ENCODE results near the gene CAPG. TPM values are rescaled to one million over a fixed set of nuclear protein-coding genes. Genes with fewer than 3 reads are reported as not detected.

Gene CAPG
- total RNA-seq, 1 donor from 2014 or later = 179 TPM

- no peaks in the 10 kb centered on the region for H3K27me3 ChIP-seq
- H3K27ac ChIP-seq = no peak overlapping the region
- no peak overlapping the region for H3K4me3 ChIP-seq
- H3K36me3 ChIP-seq = no peaks in the 10 kb centered on the region
- TF ChIP-seq CTCF (IDR thresholded peaks at IDR 0.05) = no peak
- intact Hi-C loops (cut with DNase I) = no loop called here
- no peaks in the 10 kb centered on the region for H3K9me3 ChIP-seq
- H3K4me1 ChIP-seq = peaks cover 0 to 10% of the 10 kb centered on the region in 2 donors
- DNase-seq (ENCODE audit: low spot score in 2 of 2) = no peak
Observed at GRCh38 chr2:85447222-85447585, 37.0 kb upstream of the CAPG start.

GRCh38 chr2:85446296-85447221 is 36.4 kb upstream of the CAPG start:
- DNase-seq (ENCODE audit: low spot score in 2 of 2) = no peak
- H3K27ac ChIP-seq = peak overlapping the region; percentile 62 to 69
- intact Hi-C loops (cut with DNase I) = no loop called here

GRCh38 chr2:85445316-85446295 is 35.4 kb upstream of the CAPG start:
- Histone ChIP-seq H3K4me3 (no peak overlapping the region), H3K27ac (peak overlapping the region; percentile 62 to 69), H3K9me3 (no peaks in the 10 kb centered on the region), H3K27me3 (no peaks in the 10 kb centered on the region), H3K4me1 (peaks cover 0 to 10% of the 10 kb centered on the region in 2 donors), H3K36me3 (no peaks in the 10 kb centered on the region)
- intact Hi-C loops (cut with DNase I) = no loop called here
- DNase-seq (ENCODE audit: low spot score in 2 of 2) = no peak
- no peak for TF ChIP-seq CTCF (IDR thresholded peaks at IDR 0.05)

More at GRCh38 chr2:85446296-85447221, 36.4 kb upstream of the CAPG start:
- Histone ChIP-seq H3K9me3 (no peaks in the 10 kb centered on the region), H3K27me3 (no peaks in the 10 kb centered on the region), H3K4me1 (peaks cover 0 to 10% of the 10 kb centered on the region in 2 donors), H3K36me3 (no peaks in the 10 kb centered on the region), H3K4me3 (no peak overlapping the region)
- no peak for TF ChIP-seq CTCF (IDR thresholded peaks at IDR 0.05)

- no peak for TF ChIP-seq CTCF (IDR thresholded peaks at IDR 0.05)
- Histone ChIP-seq H3K4me3 (no peak overlapping the region), H3K9me3 (no peaks in the 10 kb centered on the region), H3K27me3 (no peaks in the 10 kb centered on the region), H3K36me3 (no peaks in the 10 kb centered on the region), H3K4me1 (peaks cover 0 to 10% of the 10 kb centered on the region in 2 donors), H3K27ac (peak overlapping the region in 1 of 2 donors; percentile 69)
- no peak for DNase-seq (ENCODE audit: low spot score in 2 of 2)
- intact Hi-C loops (cut with DNase I) = no loop called here
Observed at GRCh38 chr2:85444629-85445172, 34.5 kb upstream of the CAPG start.

- no peak for DNase-seq (ENCODE audit: low spot score in 2 of 2)
- Histone ChIP-seq H3K4me3 (no peak overlapping the region), H3K36me3 (no peaks in the 10 kb centered on the region), H3K4me1 (peaks cover 0 to 26% of the 10 kb centered on the region in 2 donors), H3K27ac (no peak overlapping the region), H3K9me3 (no peaks in the 10 kb centered on the region), H3K27me3 (no peaks in the 10 kb centered on the region)
- intact Hi-C loops (cut with DNase I) = no loop called here
- TF ChIP-seq CTCF (IDR thresholded peaks at IDR 0.05) = no peak
Observed at GRCh38 chr2:85441864-85442263, 31.7 kb upstream of the CAPG start.
